ENCODE measurements around the gene TFF3.

Gene TFF3

DNA sequence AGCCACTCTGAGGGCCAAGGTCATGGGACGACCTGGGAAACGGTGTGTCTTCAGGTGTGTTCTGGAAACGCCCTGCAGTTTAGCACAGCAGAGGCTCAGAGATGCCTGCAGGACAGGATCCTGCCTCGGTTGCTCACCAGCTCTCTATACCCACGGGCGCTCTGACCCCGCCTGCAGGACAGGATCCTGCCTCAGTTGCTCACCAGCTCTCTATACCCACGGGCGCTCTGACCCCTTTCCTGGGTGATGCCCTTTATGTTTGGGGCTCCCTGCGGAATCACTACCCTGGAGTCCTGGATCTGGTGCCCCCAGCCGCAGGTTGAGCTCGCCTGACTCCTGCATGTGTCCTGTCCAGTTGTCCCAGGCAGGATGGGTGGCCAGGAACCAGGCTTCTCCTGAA is 32.5 kb downstream of the TFF3 start:
- Histone ChIP-seq H3K9me3 (no peaks in the 10 kb centered on the region), H3K27ac (no peak overlapping the region), H3K36me3 (peaks cover 0 to 40% (median 6%) of the 10 kb centered on the region in 3 donors), H3K4me1 (no peaks in the 10 kb centered on the region), H3K4me3 (no peak overlapping the region), H3K27me3 (peaks cover 0 to 8% of the 10 kb centered on the region in 2 donors)
- intact Hi-C loops (cut with DNase I; ENCODE audit: low total_unique reads), result no loop called here
- TF ChIP-seq, protein P1, sequence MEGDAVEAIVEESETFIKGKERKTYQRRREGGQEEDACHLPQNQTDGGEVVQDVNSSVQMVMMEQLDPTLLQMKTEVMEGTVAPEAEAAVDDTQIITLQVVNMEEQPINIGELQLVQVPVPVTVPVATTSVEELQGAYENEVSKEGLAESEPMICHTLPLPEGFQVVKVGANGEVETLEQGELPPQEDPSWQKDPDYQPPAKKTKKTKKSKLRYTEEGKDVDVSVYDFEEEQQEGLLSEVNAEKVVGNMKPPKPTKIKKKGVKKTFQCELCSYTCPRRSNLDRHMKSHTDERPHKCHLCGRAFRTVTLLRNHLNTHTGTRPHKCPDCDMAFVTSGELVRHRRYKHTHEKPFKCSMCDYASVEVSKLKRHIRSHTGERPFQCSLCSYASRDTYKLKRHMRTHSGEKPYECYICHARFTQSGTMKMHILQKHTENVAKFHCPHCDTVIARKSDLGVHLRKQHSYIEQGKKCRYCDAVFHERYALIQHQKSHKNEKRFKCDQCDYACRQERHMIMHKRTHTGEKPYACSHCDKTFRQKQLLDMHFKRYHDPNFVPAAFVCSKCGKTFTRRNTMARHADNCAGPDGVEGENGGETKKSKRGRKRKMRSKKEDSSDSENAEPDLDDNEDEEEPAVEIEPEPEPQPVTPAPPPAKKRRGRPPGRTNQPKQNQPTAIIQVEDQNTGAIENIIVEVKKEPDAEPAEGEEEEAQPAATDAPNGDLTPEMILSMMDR (IDR thresholded peaks at IDR 0.05), result no peak
- DNase-seq, result no peak

DNA sequence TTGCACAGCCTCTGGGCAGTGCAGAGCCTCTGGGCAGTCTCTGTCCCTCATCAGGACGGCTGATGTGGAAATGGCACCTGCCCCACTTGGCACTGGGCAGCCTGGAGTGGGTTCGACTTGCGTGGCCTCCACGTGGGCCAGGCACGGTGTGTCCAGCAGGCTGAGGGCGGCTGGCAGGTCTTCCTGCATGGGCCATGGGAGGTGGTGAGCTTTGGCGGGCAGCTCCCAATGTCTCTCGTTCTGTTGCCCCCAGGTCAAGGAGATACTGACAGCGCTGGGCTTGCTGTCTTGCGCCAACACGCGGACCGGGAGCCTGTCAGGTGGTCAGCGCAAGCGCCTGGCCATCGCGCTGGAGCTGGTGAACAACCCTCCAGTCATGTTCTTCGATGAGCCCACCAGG is 33.2 kb downstream of the TFF3 start:
- Histone ChIP-seq H3K36me3 (peaks cover 0 to 39% (median 6%) of the 10 kb centered on the region in 3 donors), H3K4me1 (no peaks in the 10 kb centered on the region), H3K9me3 (no peaks in the 10 kb centered on the region), H3K4me3 (no peak overlapping the region), H3K27ac (no peak overlapping the region), H3K27me3 (peaks cover 0 to 8% of the 10 kb centered on the region in 2 donors)
- no peak for DNase-seq
- TF ChIP-seq, protein P1 (IDR thresholded peaks at IDR 0.05), result no peak
- intact Hi-C loops (cut with DNase I; ENCODE audit: low total_unique reads), result no loop called here

DNA sequence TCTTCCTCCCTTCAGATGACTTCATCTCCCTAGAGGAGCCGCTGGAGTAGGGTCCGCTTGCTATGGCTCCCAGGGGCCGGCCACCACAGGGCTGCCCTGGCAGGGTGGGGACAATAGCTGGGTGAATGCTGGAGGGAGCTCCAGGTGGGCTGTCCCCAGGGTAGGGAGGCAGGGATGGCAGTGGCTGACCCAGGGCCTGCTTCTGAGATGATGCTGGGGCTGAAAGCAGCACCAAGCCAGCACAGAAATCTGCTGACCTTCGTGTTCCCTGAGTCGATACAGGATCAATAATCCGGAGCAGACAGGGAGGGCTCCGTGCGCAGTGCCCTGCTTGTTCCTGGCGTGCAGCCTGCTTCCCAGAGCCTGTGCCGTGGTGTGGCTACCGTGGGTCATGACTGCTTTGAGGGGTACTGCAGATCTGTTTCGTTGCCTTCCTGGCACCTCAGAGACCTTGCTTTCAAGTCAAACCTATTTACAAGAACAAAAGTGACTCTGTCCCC is 34.0 kb downstream of the TFF3 start:
- no peaks in the 10 kb centered on the region for H3K9me3 ChIP-seq
- no peaks in the 10 kb centered on the region for H3K4me1 ChIP-seq
- H3K27ac ChIP-seq, result no peak overlapping the region
- peaks cover 0 to 8% of the 10 kb centered on the region in 2 donors for H3K27me3 ChIP-seq
- DNase-seq, result no peak
- TF ChIP-seq, protein P1 (IDR thresholded peaks at IDR 0.05), result no peak
- no peak overlapping the region for H3K4me3 ChIP-seq
- intact Hi-C loops (cut with DNase I; ENCODE audit: low total_unique reads), result no loop called here
- H3K36me3 ChIP-seq, result peaks cover 0 to 39% (median 6%) of the 10 kb centered on the region in 3 donors

DNA sequence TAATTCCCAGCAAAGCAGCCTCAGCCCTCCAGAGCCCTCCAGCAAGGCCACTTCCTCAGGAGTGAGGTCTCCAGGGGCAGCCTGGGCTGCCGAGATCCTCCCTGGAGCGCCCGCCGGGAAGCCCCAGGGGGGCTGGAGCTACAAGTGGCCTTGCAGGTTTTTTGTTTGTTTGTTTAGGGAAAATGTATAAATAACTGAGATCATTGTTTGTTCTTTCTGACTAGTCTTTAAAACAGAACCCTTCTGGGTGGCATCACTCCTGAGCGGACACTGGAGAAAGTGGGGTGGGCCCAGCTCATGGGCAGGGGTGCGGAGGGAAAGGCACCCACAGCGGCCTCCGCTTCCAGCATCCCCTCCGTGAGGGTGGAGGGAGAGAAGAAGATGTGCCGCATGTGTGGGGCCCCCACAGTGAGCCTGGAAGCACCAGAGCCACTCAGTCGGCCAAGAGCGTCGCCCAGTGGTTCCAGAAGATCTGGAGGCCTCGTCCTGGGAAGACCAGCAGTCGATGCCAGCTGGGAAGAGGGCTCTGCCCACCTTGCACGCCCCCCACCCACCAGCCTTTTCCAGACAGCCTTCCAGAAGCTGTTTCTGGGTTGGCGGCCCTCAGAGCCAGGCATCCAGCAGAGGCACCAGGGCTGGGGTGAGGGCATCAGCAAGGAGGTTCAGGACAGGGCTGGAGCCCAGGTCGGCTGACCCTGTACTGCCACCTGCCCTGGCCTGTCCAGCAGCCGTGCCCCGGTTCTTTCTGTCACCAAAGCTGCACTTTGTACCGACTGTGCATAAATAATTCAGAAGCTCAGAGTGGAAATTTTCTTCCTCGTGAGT is 34.6 kb downstream of the TFF3 start:
- no peak for DNase-seq
- no peaks in the 10 kb centered on the region for H3K4me1 ChIP-seq
- TF ChIP-seq, protein P1 (IDR thresholded peaks at IDR 0.05), result no peak
- H3K4me3 ChIP-seq, result no peak overlapping the region
- intact Hi-C loops (cut with DNase I; ENCODE audit: low total_unique reads), result no loop called here
- H3K9me3 ChIP-seq, result no peaks in the 10 kb centered on the region
- no peak overlapping the region for H3K27ac ChIP-seq
- H3K27me3 ChIP-seq, result peaks cover 0 to 8% of the 10 kb centered on the region in 2 donors
- peaks cover 0 to 34% (median 6%) of the 10 kb centered on the region in 3 donors for H3K36me3 ChIP-seq

DNA sequence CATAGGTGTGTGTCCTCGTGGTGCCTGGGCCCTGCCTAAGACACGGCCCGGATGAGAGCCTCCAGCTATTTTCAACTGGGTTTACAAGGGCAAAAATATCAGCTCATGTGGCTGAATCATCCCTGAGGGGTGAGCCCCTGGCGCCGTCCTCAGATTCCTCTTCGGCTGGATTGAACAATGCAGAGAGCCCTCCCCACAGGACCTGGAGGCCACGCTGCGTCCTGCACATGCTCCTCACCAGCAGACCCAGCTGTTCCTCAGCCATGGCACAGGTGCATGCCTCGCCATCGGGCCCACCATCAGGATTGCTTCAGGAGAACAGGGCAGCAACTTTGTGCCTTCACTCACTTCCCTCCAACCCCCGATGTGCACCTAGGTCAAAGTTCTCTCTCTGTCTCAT is 35.3 kb downstream of the TFF3 start:
- TF ChIP-seq, protein P1 (IDR thresholded peaks at IDR 0.05), result no peak
- peaks cover 0 to 8% of the 10 kb centered on the region in 2 donors for H3K27me3 ChIP-seq
- no peaks in the 10 kb centered on the region for H3K9me3 ChIP-seq
- H3K4me3 ChIP-seq, result no peak overlapping the region
- H3K4me1 ChIP-seq, result no peaks in the 10 kb centered on the region
- no peak overlapping the region for H3K27ac ChIP-seq
- H3K36me3 ChIP-seq, result peaks cover 0 to 34% (median 6%) of the 10 kb centered on the region in 3 donors
- intact Hi-C loops (cut with DNase I; ENCODE audit: low total_unique reads), result no loop called here
- DNase-seq, result no peak
